SIG-M5 treated with dmso at 0.1 percent for 504 hours (cell line): Measurements from ENCODE around the gene CHCHD6.
A peak's percentile ranks its signal among the peaks of the same experiment; 100 is the strongest.

Experiments used
- DNase-seq: peaks from one replicate; lab custom pipeline; 2025; ENCODE audit not compliant: unreplicated experiment; lab: John Stamatoyannopoulos, UW

Gene CHCHD6

DNA sequence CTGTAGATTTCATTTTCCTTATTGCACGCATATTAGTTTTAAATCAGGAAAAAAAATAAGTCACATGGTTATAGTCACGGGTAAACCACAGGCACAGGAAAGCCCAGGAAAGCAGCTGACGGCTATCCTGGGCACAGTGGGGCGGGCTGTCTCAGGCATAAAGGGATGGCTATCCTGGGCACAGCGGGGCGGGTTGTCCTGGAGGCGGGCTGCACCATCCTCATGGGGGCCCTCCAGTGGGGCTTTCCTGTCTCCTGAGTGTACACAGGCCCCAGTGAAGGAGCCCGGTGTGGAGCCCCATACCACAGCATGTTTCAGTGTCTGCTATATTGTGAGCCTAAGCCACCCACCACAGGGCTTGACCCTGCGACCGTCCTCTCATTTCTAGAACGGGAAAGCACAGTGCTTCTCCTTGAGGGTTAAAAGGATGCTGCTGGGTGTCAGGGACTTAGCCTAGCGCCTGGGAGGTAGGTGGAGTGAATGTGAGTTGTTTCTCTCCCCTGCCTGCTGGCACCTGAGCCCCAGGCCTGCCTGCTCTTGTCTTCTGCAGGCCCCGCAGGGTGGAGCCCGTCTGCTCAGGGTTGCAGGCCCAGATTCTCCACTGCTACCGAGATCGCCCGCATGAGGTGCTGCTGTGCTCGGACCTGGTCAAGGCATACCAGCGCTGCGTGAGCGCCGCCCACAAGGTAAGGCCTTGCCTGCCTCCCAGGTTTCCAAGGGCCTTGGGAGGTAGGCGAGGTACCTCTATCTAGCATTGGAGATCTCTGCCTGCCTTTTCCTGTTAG, 253.0 kb downstream of the CHCHD6 start:
- DNase-seq: no peak

DNA sequence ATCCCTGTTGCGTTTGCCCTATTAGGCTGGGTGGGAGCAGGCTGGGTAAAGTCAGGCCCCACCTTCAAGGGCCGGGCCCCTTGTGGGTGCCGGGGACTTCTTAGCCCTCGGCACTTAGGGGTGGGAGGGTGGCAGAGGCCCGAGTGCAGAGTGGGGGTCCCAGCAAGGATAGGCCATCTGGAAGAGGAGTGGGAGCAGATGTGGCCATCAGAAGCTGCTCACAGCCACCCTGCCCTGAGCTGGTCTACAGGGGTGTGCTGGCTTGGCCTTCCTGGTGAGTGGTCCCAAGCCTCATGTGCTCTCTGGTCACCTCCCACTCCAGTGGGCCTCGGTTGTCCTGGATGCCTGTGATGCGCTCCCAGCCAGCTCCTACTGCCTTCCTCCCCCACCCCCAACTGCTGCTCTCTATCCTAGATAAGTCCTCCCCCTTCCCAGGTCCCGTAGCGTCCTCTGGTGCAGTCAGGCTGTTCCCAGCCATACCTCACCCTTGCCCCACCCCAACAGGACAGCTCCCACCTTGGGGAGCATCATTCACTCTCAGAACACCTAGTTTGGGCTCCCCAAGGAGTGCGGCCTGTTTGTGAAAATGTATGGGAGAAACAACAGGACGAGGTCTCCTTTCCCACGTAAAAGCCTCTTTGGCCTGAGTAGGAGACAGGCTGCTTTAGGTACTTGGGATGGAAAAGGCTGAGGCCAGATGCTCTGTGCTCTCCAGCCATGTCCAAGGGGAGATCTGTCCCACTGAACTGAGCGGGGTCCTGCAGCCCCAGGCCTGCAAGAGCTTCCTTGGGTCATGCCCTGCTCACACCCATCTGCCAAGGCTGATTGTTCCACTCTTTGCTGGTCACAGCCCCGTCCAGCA, 254.0 kb downstream of the CHCHD6 start:
- DNase-seq: no peak

GRCh38 chr3:126958638-126959085, 254.6 kb downstream of the CHCHD6 start:
- no peak for DNase-seq

DNA sequence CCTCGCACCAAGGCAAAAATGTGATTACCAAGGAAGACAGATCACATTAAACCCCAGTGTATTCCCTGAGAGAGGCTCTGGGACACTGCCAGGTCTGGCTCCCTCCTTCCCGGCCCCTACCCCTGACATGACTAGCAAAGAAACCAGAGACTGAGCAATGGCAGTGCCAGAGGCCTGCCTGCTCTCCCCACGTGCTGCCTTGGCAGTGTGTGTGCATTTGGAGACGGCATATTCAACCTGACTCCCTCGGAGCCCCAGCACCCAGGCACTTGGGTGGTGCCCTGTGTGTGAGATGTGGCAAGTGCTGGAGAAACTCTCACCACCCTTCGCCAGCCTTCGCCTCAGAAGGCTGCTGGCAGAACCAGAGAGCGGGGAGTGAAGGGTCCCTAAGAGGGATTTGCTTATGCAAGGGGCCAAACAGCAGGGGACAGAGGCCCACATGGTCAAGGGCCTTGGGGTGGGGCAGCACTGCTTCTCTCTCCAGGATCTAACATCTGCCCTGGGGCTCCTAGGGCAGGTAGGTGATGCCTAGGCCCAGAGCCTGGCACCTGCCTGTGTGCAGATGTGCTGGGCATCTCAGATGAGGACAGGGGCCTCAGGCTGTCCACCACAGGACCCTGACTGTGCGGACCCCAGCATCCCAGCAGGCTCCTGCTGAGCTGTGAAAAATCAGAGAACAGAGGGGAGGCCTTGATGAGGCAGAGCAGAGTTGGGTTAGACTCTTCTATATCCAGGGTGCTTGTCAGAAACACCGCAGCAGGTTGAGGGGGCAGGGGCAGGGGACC, 255.3 kb downstream of the CHCHD6 start:
- DNase-seq: no peak

- DNase-seq: peak; percentile 28
These were observed 256.0 kb downstream of the CHCHD6 start for GRCh38 chr3:126959921-126960603.

DNA sequence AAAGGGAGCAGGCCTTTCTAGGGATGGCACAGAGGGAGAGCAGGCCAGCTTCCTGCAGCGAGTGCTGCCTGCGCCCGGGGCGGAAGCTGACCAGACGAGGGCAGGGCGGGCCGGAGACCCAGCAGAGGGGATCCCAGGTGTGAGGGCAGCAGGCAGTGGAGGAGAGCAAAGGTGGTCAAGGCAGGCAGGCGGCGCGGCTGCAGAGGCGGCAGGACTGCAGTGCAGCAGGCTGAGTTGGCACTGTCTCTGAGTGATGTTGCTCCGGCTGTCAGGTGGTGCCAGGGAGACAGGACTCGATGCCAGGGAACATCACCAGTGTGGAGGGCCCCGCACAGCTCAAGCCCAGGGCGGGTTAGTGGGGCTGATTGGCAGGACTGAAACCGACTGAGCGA, 256.6 kb downstream of the CHCHD6 start:
- no peak for DNase-seq

- DNase-seq: no peak
These were observed 257.3 kb downstream of the CHCHD6 start for GRCh38 chr3:126961191-126961790.

- no peak for DNase-seq
These were observed 257.9 kb downstream of the CHCHD6 start for GRCh38 chr3:126961791-126962461.

DNA sequence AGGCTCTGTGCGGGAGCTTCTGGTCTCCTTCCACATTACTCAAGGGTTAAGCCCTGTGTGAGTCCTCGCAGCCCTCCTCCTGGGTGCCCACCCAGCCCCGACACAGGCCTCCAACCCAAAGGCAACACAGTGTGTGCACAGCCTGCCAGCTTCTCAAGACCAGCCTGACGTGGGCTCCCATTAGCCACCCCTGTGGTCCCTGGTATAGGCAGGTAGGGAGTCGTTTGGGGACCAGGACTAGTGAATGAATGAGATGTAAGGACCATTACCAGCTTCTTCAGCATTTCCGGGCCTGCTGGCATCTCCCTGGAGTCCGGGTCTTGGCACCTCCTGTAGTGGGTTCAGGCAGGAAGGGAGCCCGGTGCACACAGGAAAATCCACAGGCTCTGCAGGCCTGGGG, 258.7 kb downstream of the CHCHD6 start:
- no peak for DNase-seq

DNA sequence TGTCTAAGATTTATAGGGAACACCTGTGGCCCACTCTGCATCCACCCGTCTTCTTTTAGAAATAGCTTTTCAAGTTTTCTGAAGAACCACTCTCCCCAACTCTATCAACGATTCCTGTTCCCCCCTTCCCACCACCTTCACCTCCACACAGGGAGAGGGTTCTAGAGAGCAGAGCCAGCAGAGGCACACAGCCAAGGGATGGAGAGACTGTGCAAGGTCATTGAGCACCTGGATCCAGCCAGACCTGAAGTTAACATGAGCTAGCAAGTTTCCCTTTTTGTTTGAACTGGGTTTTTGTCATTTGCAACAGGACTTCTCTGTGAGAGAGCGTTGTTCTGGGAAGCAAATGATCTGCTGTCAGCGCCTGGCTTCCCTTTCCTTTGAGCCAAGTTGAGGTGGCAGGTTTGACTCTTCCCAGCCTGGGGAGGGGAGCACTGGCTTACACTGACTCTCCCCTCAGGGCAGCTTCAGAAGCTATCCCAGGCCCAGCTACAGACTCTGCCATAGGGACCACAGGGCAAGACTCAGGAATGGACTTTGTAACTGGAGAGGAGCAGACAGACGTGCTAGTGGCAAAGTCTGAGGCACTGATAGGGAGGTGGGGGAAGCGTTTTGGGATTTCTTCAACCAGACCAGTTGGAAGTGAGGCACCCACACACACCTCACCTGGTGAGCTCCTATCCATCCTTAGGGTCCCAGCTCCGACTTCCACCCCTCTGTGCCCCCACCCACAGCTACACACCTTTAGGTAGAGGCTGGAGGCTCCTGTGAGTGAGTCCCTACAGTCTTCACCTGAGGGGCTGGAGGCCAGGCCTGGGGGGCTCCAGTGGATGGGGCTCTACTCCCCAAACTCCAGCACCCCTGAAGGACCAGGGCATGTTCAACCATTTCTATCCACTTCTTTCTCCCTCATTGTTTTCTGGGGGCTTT, 259.5 kb downstream of the CHCHD6 start:
- no peak for DNase-seq

- no peak for DNase-seq
These were observed 260.2 kb downstream of the CHCHD6 start for GRCh38 chr3:126964261-126964660.

DNA sequence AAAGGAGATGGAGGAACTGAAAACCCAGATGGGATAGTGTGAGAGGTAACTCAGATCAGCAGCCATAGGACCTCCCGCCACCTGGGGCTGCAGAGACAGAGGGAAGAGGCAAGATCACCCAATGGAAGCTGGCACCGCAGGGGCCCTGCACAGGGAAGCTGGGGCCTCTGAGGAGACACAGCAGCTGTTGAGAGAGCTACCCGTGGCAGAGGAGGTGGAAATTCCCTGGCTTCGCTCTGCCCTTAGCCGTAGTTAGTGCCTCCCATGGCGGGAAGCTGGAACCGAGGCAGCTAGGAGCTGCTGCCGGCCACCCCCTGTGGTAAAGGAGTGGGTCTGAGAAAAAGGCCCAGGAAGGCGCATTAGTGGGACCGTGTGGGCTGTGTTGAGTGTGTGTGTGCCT, 260.9 kb downstream of the CHCHD6 start:
- no peak for DNase-seq

GRCh38 chr3:126965526-126966080, 261.6 kb downstream of the CHCHD6 start:
- DNase-seq: no peak

DNA sequence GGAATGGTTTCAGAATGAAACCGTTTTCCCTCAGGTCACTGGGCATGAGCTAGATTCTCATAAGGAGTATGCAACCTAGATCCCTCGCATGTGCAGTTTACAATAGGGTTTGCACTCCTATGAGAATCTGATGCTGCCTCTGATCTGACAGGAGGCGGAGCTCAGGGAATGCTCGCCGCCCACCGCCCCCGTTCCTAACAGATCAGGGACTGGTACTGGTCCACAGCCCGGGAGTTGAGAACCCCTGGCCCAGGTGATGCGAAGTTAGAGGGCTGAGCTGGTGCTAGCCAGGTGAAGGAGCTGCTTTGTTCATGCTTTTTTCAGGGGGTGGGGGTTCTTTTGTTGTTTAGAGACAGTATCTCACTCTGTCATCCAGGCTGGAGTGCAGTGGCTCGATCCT, 263.3 kb downstream of the CHCHD6 start:
- no peak for DNase-seq

- no peak for DNase-seq
These were observed 264.7 kb downstream of the CHCHD6 start for GRCh38 chr3:126968391-126969390.

GRCh38 chr3:126969586-126969985, 265.5 kb downstream of the CHCHD6 start:
- DNase-seq: no peak

DNA sequence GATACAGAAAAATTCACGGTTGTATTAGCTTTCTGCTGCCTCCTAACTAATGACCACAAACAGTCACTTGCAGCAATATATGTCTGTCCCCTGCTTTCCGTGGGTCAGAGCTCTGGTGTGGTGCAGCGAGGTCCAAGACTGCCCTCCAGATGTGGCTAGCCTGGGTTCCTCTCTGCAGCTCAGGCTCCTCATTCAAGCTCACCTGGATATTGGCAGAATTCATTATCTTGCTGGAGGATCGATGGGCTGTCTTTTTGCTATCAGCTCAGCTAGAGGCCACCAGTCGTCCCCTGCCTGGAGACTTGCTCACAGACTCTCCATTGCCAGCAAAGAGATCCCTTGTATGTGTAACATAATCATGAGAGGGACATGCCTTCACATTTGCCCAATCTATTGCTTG, 266.1 kb downstream of the CHCHD6 start:
- DNase-seq: no peak
